Measurements from ENCODE around the gene RPS6KL1. TPM values are rescaled to one million over a fixed set of nuclear protein-coding genes. Genes with fewer than 3 reads are reported as not detected.

Gene RPS6KL1
- total RNA-seq, 1 experiment from 2014 or later = 18.8 TPM

DNA sequence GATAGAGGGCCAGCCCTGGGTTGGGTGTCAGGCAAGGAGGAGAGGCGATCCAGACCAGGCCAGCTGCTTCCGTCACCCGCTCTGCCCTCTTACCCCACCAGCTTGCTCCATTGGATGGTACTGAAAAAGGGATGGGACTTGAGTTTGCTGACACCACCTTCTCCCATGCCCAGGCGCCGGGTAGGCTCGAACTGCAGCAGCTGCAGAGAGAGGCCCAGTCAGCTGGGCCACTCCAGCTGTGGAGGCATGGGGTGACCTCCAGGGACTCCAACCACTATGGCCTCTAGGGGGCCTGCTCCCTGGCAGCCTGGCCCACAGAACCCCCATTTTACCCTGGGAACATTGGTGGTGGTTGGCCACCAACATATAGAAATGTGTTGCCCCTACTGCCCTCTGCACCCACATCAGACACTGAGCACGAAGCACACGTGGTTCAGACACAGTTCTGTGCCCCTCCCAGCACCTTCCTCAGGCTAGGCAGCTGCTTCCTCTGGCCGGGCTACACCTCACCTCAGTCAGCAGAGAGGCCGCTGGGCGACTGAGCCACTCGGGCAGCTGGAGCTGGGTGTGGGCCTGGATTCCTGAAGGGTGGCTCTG lies 16.0 kb downstream of the RPS6KL1 start:
- no peak overlapping the region for H4K91ac ChIP-seq (ENCODE audit: insufficient read length, low read depth, low read length)
- H3K79me2 ChIP-seq (ENCODE audit: insufficient read depth, low read length) = no peaks in the 10 kb centered on the region
- Mint-ChIP-seq H3K27me3 (ENCODE audit: low read depth) (no peaks in the 10 kb centered on the region; the same call in 1 of the 2 replicates), H3K9me3 (no peaks in the 10 kb centered on the region), H3K36me3 (ENCODE audit: insufficient read depth in 1 of 3, low read depth in 3 of 3) (peaks cover 13 to 31% (median 14%) of the 10 kb centered on the region in 3 experiments), H3K4me3 (no peak overlapping the region), H3K4me1 (peaks cover 15 to 18% of the 10 kb centered on the region in 2 experiments), H3K27ac (no peak overlapping the region)
- H3K9me3 ChIP-seq (ENCODE audit: control insufficient read depth, low read depth, low read length) = no peaks in the 10 kb centered on the region
- peak; percentile 60 for TF ChIP-seq CTCF (conservative IDR thresholded peaks at IDR 0.05)
- no peak overlapping the region for H2AK5ac ChIP-seq (ENCODE audit: insufficient read length, low read length)
- H3K4ac ChIP-seq (ENCODE audit: low read depth, low read length) = no peak overlapping the region
- H2AFZ ChIP-seq (ENCODE audit: low read length) = no peak overlapping the region
- H4K20me1 ChIP-seq (ENCODE audit: control insufficient read depth, insufficient read depth, insufficient read length) = no peaks in the 10 kb centered on the region
- H2BK20ac ChIP-seq (ENCODE audit: low read depth, low read length, poor library complexity, severe bottlenecking) = no peak overlapping the region
- no peak overlapping the region for H3K18ac ChIP-seq (ENCODE audit: insufficient read length, low read depth, low read length)
- no peak overlapping the region for H2BK120ac ChIP-seq (ENCODE audit: low read depth, low read length, poor library complexity, severe bottlenecking)
- no peak overlapping the region for H3T11ph ChIP-seq (ENCODE audit: low read length)
- H3K4me1 ChIP-seq (ENCODE audit: insufficient read depth, low read length) = no peaks in the 10 kb centered on the region
- H3K27ac ChIP-seq (ENCODE audit: insufficient read length, low read depth, low read length) = no peak overlapping the region
- no peak overlapping the region for H4K8ac ChIP-seq (replicated peaks; ENCODE audit: insufficient read length, low read depth, low read length)
- H3K79me1 ChIP-seq (ENCODE audit: insufficient read depth, low read depth, low read length, poor library complexity, severe bottlenecking) = no peaks in the 10 kb centered on the region
- H3K14ac ChIP-seq (ENCODE audit: insufficient read depth, low read length) = no peak overlapping the region; the same call in 1 of the 2 replicates
- H3K23me2 ChIP-seq (ENCODE audit: insufficient read length, low read depth, low read length, poor library complexity, severe bottlenecking) = no peaks in the 10 kb centered on the region
- no peak overlapping the region for H3K23ac ChIP-seq (ENCODE audit: insufficient read length, low read depth, low read length)
- H2BK12ac ChIP-seq (ENCODE audit: insufficient read length, low read depth, low read length) = no peak overlapping the region
- no peaks in the 10 kb centered on the region for H3K27me3 ChIP-seq (ENCODE audit: insufficient read depth, low read length)
- H4K5ac ChIP-seq (ENCODE audit: insufficient read length, low read depth, low read length) = no peak overlapping the region
- H3K4me2 ChIP-seq (ENCODE audit: insufficient read depth, insufficient read length, low read length) = no peak overlapping the region
- H3K9ac ChIP-seq (ENCODE audit: extremely low read depth, insufficient read length, low read length) = no peak overlapping the region
- no peak overlapping the region for H2BK15ac ChIP-seq (ENCODE audit: low read depth, low read length)
- DNase-seq = no peak
- no peak overlapping the region for H2BK5ac ChIP-seq (ENCODE audit: insufficient read length, low read length)
- no peak overlapping the region for H3K56ac ChIP-seq (ENCODE audit: insufficient read length, low read depth, low read length)
- no CpG with 5 or more reads among the region's 12 CpGs for WGBS (ENCODE audit: extremely low coverage, insufficient read length, low lambda C conversion rate)
